ENCODE measurements around the gene ABCC10.

DNA sequence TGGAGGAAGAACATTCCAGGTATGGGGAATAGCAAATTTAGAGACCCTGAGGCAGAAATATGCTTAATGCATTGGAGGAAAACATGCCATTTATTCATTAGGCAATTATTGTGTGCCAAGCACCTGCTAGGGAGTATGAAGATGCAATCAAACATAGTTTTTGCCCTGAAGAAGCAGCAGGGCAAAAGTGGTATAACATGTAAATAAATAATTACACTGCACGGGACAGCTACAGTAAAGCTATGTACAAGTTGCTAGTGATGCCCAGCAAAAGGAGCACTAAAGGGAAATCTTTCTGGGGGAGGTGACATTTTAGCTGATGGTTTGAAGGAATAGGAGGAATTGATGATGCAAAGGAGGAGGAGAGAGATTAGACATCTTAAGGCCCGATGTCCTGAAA lies 49.4 kb downstream of the ABCC10 start:
- TF ChIP-seq, protein P1, sequence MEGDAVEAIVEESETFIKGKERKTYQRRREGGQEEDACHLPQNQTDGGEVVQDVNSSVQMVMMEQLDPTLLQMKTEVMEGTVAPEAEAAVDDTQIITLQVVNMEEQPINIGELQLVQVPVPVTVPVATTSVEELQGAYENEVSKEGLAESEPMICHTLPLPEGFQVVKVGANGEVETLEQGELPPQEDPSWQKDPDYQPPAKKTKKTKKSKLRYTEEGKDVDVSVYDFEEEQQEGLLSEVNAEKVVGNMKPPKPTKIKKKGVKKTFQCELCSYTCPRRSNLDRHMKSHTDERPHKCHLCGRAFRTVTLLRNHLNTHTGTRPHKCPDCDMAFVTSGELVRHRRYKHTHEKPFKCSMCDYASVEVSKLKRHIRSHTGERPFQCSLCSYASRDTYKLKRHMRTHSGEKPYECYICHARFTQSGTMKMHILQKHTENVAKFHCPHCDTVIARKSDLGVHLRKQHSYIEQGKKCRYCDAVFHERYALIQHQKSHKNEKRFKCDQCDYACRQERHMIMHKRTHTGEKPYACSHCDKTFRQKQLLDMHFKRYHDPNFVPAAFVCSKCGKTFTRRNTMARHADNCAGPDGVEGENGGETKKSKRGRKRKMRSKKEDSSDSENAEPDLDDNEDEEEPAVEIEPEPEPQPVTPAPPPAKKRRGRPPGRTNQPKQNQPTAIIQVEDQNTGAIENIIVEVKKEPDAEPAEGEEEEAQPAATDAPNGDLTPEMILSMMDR (IDR thresholded peaks at IDR 0.05): no peak
- TF ChIP-seq POLR2A (IDR thresholded peaks at IDR 0.05): no peak
